K562 (cell line): ENCODE results near the gene C17orf75. TPM values are rescaled to one million over a fixed set of nuclear protein-coding genes. Genes with fewer than 3 reads are reported as not detected.

ENCODE experiments used
- THRB ChIP-seq: fragments of 450-650 bp; formaldehyde crosslinking; conservative IDR thresholded peaks from 2 replicates; pipeline ENCODE4 v1.4.0; 2022; ENCODE audit warnings: mild to moderate bottlenecking, missing genetic modification characterization
- microRNA counts: library from miRNA; unstranded; fragments of <30 nt; microRNA quantifications from one replicate; lab custom pipeline; 2016
- microRNA-seq: library from miRNA; unstranded; fragments of <30 nt; microRNA quantifications from one replicate; pipeline ENCODE4, GENCODE V29; 2018; ENCODE audit warnings: borderline microRNAs expressed
- polyA plus RNA-seq, 8 experiments: library from polyadenylated mRNA; depleted of rRNA in 4 of 8; stranded (reverse) in 5 of 8; unstranded in 3 of 8; fragments of >200 nt; fragmentation: Nextera tagmentation in 2 of 8; fragmentation: Illumina TruSeq in 1 of 8; extraction: Ambion mirVana in 2 of 8; extraction: Trizol in 1 of 8; gene quantifications; 2 replicates each; pipeline versions ENCODE4 v1.2.1 to v1.2.3, GENCODE V29; 2011 to 2014; ENCODE audit warnings: inconsistent platforms in 1 of 8, missing spikeins in 1 of 8
- total RNA-seq, 7 experiments: library from RNA; depleted of rRNA in 6 of 7; stranded (reverse); fragments of >200 nt in 6 of 7; fragmentation: Illumina TruSeq in 2 of 7; extraction: Trizol in 2 of 7; gene quantifications; 2 replicates each; pipeline versions ENCODE4 v1.2.1 to v1.2.3, GENCODE V29; 2011 to 2021; ENCODE audit warnings: low replicate concordance in 1 of 7

Gene C17orf75
- total and polyA plus RNA-seq, 9 of the 15 experiments (the other 6 are each of a cell fraction or from before 2014, with no cell fraction given) = 15.5 to 55.7 (median 18.5) TPM

- TF ChIP-seq THRB (CRISPR knock-in tag) = no peak
- TF ChIP-seq, all 486 proteins: peak for 1
Observed at GRCh38 chr17:32278815-32279214, 63.2 kb downstream of the C17orf75 start (continued).

MicroRNAs encoded within 50 kb of the gene (microRNA counts, 767-probe panel; counts per million panel counts)
- microRNA hsa-miR-632 (lab: Ali Mortazavi, UCI) = not detected

Small RNA genes within 50 kb of the gene (microRNA-seq; reads per million reads assigned to microRNA genes)
- gene MIR632 = not detected

Other genes starting within 250 kb of the C17orf75 start
- 25.1 and 33.3 TPM in 2 replicates for gene RHOT1, start 199.7 kb downstream of the C17orf75 start, total RNA-seq (2014; rRNA removed)
- gene RHOT1, start 199.7 kb downstream of the C17orf75 start, total RNA-seq (2014; rRNA removed; fragmentation: Illumina TruSeq; extraction: Trizol) = 52.9 and 55.3 TPM in 2 replicates
- 39.9 and 50.5 TPM in 2 replicates for gene RHOT1, start 199.7 kb downstream of the C17orf75 start, total RNA-seq (2015; rRNA removed; fragmentation: Illumina TruSeq; extraction: Trizol)
- 30.8 and 33.9 TPM in 2 replicates for gene RHOT1, start 199.7 kb downstream of the C17orf75 start, total RNA-seq (2021)
- gene RHOT1, start 199.7 kb downstream of the C17orf75 start, polyA plus RNA-seq (2011; rRNA removed) = 67.5 and 101 TPM in 2 replicates
- gene RHOT1, start 199.7 kb downstream of the C17orf75 start, polyA plus RNA-seq (2014; fragmentation: Illumina TruSeq; extraction: Trizol) = 47.5 and 72.5 TPM in 2 replicates
- gene RHOT1, start 199.7 kb downstream of the C17orf75 start, polyA plus RNA-seq (2014; fragmentation: Nextera tagmentation; extraction: Ambion mirVana) = 10 to 100 TPM; 23.0 to 30.5 TPM
- gene RHOT1, start 199.7 kb downstream of the C17orf75 start, polyA plus RNA-seq (2014; rRNA removed) = 32.2 and 41.2 TPM in 2 replicates
- 0.08 and 0.09 TPM in 2 replicates for gene RHBDL3, start 76.3 kb downstream of the C17orf75 start, total RNA-seq (2014; rRNA removed)
- gene RHBDL3, start 76.3 kb downstream of the C17orf75 start, total RNA-seq (2014; rRNA removed; fragmentation: Illumina TruSeq; extraction: Trizol) = 0.03 and 0.07 TPM in 2 replicates
- 0.08 TPM in 1 of 2 replicates, not detected in the other for gene RHBDL3, start 76.3 kb downstream of the C17orf75 start, total RNA-seq (2015; rRNA removed; fragmentation: Illumina TruSeq; extraction: Trizol)
- 0.13 and 0.31 TPM in 2 replicates for gene RHBDL3, start 76.3 kb downstream of the C17orf75 start, total RNA-seq (2021)
- 0.07 and 0.22 TPM in 2 replicates for gene RHBDL3, start 76.3 kb downstream of the C17orf75 start, polyA plus RNA-seq (2011; rRNA removed)
- gene RHBDL3, start 76.3 kb downstream of the C17orf75 start, polyA plus RNA-seq (2014; fragmentation: Illumina TruSeq; extraction: Trizol) = 0.03 and 0.06 TPM in 2 replicates
- not detected for gene RHBDL3, start 76.3 kb downstream of the C17orf75 start, polyA plus RNA-seq (2014; fragmentation: Nextera tagmentation; extraction: Ambion mirVana)
- 0.01 TPM in 1 of 2 replicates, not detected in the other for gene RHBDL3, start 76.3 kb downstream of the C17orf75 start, polyA plus RNA-seq (2014; rRNA removed)
- gene ZNF207, start 8.0 kb upstream of the C17orf75 start, total RNA-seq (2014; rRNA removed) = 123 and 153 TPM in 2 replicates
- gene ZNF207, start 8.0 kb upstream of the C17orf75 start, total RNA-seq (2014; rRNA removed; fragmentation: Illumina TruSeq; extraction: Trizol) = 268 and 297 TPM in 2 replicates
- 245 and 255 TPM in 2 replicates for gene ZNF207, start 8.0 kb upstream of the C17orf75 start, total RNA-seq (2015; rRNA removed; fragmentation: Illumina TruSeq; extraction: Trizol)
- 216 and 222 TPM in 2 replicates for gene ZNF207, start 8.0 kb upstream of the C17orf75 start, total RNA-seq (2021)
- gene ZNF207, start 8.0 kb upstream of the C17orf75 start, polyA plus RNA-seq (2011; rRNA removed) = 267 and 333 TPM in 2 replicates
- 317 and 370 TPM in 2 replicates for gene ZNF207, start 8.0 kb upstream of the C17orf75 start, polyA plus RNA-seq (2014; fragmentation: Illumina TruSeq; extraction: Trizol)
- 100 to 1,000 TPM; 191 to 245 TPM for gene ZNF207, start 8.0 kb upstream of the C17orf75 start, polyA plus RNA-seq (2014; fragmentation: Nextera tagmentation; extraction: Ambion mirVana)
- gene ZNF207, start 8.0 kb upstream of the C17orf75 start, polyA plus RNA-seq (2014; rRNA removed) = 216 and 250 TPM in 2 replicates
- 77.1 and 104 TPM in 2 replicates for gene PSMD11, start 102.3 kb upstream of the C17orf75 start, total RNA-seq (2014; rRNA removed)
- gene PSMD11, start 102.3 kb upstream of the C17orf75 start, total RNA-seq (2014; rRNA removed; fragmentation: Illumina TruSeq; extraction: Trizol) = 118 and 128 TPM in 2 replicates
- gene PSMD11, start 102.3 kb upstream of the C17orf75 start, total RNA-seq (2015; rRNA removed; fragmentation: Illumina TruSeq; extraction: Trizol) = 109 and 127 TPM in 2 replicates
- gene PSMD11, start 102.3 kb upstream of the C17orf75 start, total RNA-seq (2021) = 169 and 171 TPM in 2 replicates
- 97.6 and 185 TPM in 2 replicates for gene PSMD11, start 102.3 kb upstream of the C17orf75 start, polyA plus RNA-seq (2011; rRNA removed)
- gene PSMD11, start 102.3 kb upstream of the C17orf75 start, polyA plus RNA-seq (2014; fragmentation: Illumina TruSeq; extraction: Trizol) = 125 and 137 TPM in 2 replicates
- gene PSMD11, start 102.3 kb upstream of the C17orf75 start, polyA plus RNA-seq (2014; fragmentation: Nextera tagmentation; extraction: Ambion mirVana) = 100 to 1,000 TPM; 316 to 378 TPM
- 142 and 158 TPM in 2 replicates for gene PSMD11, start 102.3 kb upstream of the C17orf75 start, polyA plus RNA-seq (2014; rRNA removed)
- gene CDK5R1, start 144.8 kb upstream of the C17orf75 start, total RNA-seq (2014; rRNA removed) = 2.5 and 3.1 TPM in 2 replicates
- gene CDK5R1, start 144.8 kb upstream of the C17orf75 start, total RNA-seq (2014; rRNA removed; fragmentation: Illumina TruSeq; extraction: Trizol) = 1.9 and 2.3 TPM in 2 replicates
- gene CDK5R1, start 144.8 kb upstream of the C17orf75 start, total RNA-seq (2015; rRNA removed; fragmentation: Illumina TruSeq; extraction: Trizol) = 2.6 and 3.1 TPM in 2 replicates
- 4.5 and 4.8 TPM in 2 replicates for gene CDK5R1, start 144.8 kb upstream of the C17orf75 start, total RNA-seq (2021)
- 0.79 and 1.4 TPM in 2 replicates for gene CDK5R1, start 144.8 kb upstream of the C17orf75 start, polyA plus RNA-seq (2011; rRNA removed)
- gene CDK5R1, start 144.8 kb upstream of the C17orf75 start, polyA plus RNA-seq (2014; fragmentation: Illumina TruSeq; extraction: Trizol) = 2.4 TPM in 2 replicates
- gene CDK5R1, start 144.8 kb upstream of the C17orf75 start, polyA plus RNA-seq (2014; fragmentation: Nextera tagmentation; extraction: Ambion mirVana) = under 1 TPM; 0.10 to 0.20 TPM
- 1.8 and 2.0 TPM in 2 replicates for gene CDK5R1, start 144.8 kb upstream of the C17orf75 start, polyA plus RNA-seq (2014; rRNA removed)